RPMI7951 (cell line): ENCODE results near the gene MXRA5. TPM values are rescaled to one million over a fixed set of nuclear protein-coding genes. Genes with fewer than 3 reads are reported as not detected.
"Not testable (repeated sequence)": the region's sequence is repeated elsewhere in the genome, so short reads cannot be mapped to it uniquely, and the experiment has no call there.

Source experiments
- DNase-seq: peaks from one replicate; pipeline ENCODE4 v3.0.0-alpha.2; 2012; ENCODE audit warnings: low read depth
- total RNA-seq: library from RNA; depleted of rRNA; stranded (reverse); fragments of >200 nt; shearing (Covaris generic); gene quantifications from 2 replicates; pipeline ENCODE4 v1.2.3, GENCODE V29; 2014; rRNA removed

Gene MXRA5
- total RNA-seq, result 10.6 and 12.7 TPM in 2 replicates

GRCh38 chrX:3346501-3347259, at the start of gene MXRA5:
MXRA5 (minus strand) TSS chrX:3346652; CDS start chrX:3343833, 2,819 bp downstream.
- peak; percentile 61 for DNase-seq

- peak; percentile 68 for DNase-seq
Observed at GRCh38 chrX:3393581-3394111, 47.2 kb upstream of the MXRA5 start.

- no peak for DNase-seq
Observed at GRCh38 chrX:3393178-3393577, 46.7 kb upstream of the MXRA5 start.

GRCh38 chrX:3388457-3388856, 42.0 kb upstream of the MXRA5 start:
- DNase-seq, result no peak

GRCh38 chrX:3384327-3384726, 37.9 kb upstream of the MXRA5 start:
- DNase-seq, result peak; percentile 79

- no peak for DNase-seq
Observed at GRCh38 chrX:3380603-3381002, 34.2 kb upstream of the MXRA5 start.

GRCh38 chrX:3379111-3379510, 32.7 kb upstream of the MXRA5 start:
- peak; percentile 10 for DNase-seq

GRCh38 chrX:3378156-3378555, 31.7 kb upstream of the MXRA5 start:
- DNase-seq, result no peak

- no peak for DNase-seq
Observed at GRCh38 chrX:3377560-3377959, 31.1 kb upstream of the MXRA5 start.

- DNase-seq, result not testable (repeated sequence)
Observed at GRCh38 chrX:3375878-3376508, 29.5 kb upstream of the MXRA5 start.

- DNase-seq, result no peak
Observed at GRCh38 chrX:3374108-3374800, 27.8 kb upstream of the MXRA5 start.

GRCh38 chrX:3371163-3371562, 24.7 kb upstream of the MXRA5 start:
- peak; percentile 36 for DNase-seq

- no peak for DNase-seq
Observed at GRCh38 chrX:3370656-3371055, 24.2 kb upstream of the MXRA5 start.

- DNase-seq, result no peak
Observed at GRCh38 chrX:3362956-3363355, 16.5 kb upstream of the MXRA5 start.

GRCh38 chrX:3360881-3361280, 14.4 kb upstream of the MXRA5 start:
- DNase-seq, result no peak

- not testable (repeated sequence) for DNase-seq
Observed at GRCh38 chrX:3352741-3353140, 6.3 kb upstream of the MXRA5 start.

- no peak for DNase-seq
Observed at GRCh38 chrX:3351276-3351675, 4.8 kb upstream of the MXRA5 start.

- no peak for DNase-seq
Observed at GRCh38 chrX:3348191-3348590, 1.7 kb upstream of the MXRA5 start.

- DNase-seq, result peak; percentile 64
Observed at GRCh38 chrX:3345281-3346191, 916 bp downstream of the MXRA5 start.

GRCh38 chrX:3343569-3343968, 2.9 kb downstream of the MXRA5 start:
- DNase-seq, result not testable (repeated sequence)

GRCh38 chrX:3340016-3340415, 6.4 kb downstream of the MXRA5 start:
- DNase-seq, result no peak
